ENCODE data around the gene APRT.

Gene APRT, protein sequence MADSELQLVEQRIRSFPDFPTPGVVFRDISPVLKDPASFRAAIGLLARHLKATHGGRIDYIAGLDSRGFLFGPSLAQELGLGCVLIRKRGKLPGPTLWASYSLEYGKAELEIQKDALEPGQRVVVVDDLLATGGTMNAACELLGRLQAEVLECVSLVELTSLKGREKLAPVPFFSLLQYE

DNA sequence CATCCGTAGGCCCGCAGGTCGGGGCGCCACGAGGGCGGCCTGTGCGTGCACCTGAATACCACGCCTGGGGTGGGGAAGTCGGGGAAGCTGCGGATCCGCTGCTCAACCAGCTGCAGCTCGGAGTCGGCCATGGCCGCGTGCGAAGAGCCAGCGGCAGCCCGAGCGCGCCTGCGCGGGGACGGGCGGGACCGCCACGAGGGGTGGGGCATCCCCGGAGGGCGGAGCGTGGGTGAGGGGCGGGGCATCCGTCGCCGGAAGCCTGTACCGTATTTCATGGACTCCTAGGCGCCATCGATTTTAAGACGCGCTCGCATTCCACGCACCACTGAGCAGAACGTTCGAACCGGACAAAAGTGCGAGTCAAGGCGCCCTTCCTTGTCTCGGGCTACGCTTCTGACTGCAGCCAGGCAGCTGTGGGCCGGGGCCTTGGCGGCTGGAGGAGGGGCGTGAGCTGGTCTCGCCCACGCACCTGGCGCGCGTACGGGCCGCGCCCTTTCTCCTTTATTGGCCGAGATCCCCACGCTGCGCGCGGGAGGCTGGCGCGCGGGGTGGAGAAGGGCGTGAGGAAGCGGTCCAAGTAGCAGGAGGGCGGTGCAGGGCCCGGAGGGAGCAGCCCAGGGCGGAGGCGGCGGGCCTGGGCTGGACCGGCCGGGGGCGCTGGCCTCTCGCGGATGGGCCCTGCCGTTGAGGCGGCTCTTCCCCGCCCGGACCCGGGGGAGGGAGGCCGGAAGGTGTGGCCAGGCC, at the start of gene APRT:
Gene APRT, minus strand, starts transcription at position 160 of the 744 bp plus-strand sequence. Its CDS starts 29 bp downstream, at position 131.
- DNase-seq = peak; percentile 84

DNA sequence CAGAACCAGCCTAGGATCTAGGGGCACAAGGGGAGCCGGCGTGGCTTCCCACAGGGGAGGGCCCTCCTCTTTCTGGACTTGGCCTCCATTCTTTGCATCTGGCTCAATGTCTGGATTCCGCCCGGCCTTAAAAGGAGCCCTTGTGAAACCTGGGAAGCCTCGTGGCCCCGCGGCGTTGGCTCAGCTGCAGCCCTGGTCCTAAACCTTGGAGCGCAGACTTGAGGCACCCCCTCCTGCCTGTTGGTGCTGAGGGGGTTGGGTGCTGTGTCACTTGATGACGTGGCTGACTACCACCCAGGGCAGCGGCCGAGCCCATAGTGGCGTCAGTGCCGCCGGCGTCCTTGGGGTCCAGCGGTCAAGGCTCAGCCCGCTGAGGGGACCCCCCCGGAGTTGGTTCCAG, 49.6 kb upstream of the APRT start:
- DNase-seq = no peak

DNA sequence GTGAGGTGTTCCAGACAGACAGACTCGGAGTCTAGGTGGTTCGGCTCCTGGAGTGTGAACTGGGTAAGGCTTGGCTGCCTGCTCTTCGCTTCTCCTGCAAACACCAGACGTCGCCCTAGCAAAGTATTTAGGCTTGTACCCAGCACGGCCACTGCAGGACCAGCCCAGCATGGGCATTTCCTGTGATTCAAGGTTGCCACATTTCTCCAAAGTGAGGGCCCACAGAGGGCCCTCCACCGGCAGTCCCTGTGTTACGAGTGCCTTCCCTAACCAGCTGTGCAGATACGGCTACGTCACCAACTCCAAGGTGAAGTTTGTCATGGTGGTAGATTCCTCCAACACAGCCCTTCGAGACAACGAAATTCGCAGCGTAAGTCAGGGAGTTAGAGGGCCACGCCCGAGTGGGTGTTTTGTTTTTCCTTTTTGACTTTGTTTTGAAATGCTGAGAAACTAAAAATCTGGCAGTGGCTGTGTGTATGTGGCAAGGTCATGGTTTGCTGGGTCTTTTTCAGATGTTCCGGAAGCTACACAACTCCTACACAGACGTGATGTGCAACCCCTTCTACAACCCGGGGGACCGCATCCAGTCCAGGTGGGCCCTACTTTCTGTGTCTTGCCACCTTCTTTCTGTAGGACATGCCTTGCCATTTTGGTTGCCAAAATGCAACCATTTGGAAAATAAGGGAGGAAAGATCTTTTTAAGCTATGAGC, 47.8 kb upstream of the APRT start:
- DNase-seq = no peak

DNA sequence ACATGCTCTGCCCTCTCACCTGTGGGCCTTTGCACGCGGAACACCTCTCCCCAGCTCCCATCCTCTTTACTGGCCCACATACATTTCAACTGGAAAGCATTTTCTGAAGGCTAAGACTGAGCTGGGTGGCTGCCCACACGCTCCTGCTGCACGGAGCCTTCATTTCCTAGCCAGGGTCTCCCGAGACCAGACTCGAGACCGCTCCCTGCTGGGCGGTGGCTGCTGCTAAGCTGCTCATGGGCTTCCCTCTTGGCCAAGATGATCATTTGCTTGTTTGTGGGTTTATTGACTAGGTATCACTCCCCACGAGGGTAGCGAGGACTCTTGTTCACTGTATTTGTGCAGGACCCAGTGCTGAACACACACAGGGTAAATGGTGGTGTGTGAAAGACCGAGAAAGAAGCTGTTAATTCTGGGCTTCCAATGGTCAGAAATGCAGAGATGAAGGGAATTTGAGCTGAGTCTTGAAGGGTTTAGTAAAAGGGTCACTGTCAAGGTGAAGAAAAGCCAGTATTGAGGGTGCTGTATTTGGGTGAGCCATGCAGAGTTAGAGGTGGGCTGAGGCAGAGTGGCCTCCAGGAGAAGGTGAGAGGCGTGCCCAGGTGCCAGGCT, 46.1 kb upstream of the APRT start:
- DNase-seq = peak; percentile 32

DNA sequence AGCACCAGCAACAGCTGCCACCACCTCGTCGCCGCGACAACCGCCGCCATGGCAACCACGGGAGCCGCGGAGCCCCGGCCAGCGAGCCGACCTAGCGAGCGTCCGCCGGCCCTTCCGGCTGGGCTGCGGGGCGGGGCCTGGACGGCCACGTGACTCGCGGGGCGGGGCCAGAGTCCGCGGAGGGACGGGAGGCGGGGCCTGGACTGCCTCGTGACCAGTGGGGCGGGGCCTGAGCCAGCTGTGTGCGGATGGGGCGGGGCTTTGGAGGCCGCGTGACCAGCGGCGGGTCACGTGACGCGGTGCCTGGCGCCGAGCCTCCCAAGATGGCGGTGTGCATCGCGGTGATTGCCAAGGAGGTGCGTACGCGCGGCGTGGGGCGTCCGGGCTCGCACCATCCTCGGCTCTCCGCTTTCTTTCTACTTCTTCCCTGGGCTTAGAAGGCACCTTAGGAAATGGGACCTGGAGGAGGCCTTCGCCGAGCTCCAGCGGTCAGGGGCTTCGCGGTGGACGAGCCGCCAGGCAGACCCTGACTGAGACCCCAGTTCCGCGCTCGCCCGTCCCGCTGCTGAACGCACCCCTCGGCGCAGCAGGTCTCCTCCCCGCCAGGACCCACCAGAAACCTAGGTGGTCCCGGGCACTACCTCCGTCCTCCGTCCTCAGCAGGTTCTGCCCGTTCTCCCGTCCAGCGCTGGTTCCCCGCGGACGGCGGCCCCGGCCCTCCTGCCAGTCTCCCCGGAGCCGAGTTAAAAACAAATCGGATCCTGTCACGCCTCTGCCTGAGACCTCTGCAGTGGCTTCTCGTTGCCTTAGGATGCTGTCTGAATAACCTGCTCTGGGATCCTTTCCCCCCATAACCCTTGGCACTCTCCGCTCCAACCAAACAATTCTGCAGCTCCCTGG, 45.4 kb upstream of the APRT start, which contains the start of the genes GALNS and TRAPPC2L:
Gene GALNS, minus strand, starts transcription at position 120 of the 900 bp plus-strand sequence. Its CDS starts 70 bp downstream, at position 50.
Gene TRAPPC2L, plus strand, starts transcription at position 300 of the 900 bp plus-strand sequence. Its CDS starts 24 bp downstream, at position 324.
- peak; percentile 96 for DNase-seq

DNA sequence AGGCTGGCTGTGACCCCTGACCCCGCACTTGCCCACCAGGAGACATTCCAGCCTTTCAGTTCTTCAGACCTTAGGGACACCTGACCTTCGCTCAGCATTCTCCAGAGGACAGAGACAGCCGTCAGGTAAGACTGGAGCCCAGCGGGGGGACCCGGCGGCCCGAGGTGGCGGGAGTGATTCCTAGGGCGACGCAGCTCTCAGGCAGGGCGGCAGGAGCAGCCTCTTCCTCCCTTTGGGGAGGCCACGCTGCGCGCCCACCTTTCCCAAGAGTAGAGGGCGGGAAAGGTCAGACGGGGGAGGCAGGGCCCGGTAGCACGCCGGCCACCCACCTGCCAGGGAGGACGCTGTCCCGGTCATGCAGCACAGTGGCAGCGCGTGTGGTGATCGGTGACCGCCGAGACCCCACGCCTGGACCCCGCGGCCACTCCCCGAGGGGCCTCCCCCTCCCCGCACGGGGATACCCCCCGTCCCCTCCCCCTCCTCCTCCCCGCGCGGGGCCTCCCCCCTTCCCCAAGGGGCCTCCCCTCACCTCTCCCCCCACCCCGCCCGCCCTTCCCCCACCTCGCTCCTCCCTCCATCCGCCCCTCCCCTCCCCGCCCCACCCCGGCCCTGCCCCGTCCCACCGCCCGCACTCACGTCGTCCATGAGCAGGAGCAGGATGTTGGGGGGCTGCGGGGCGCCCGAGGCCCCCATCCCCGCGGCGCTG, 44.5 kb upstream of the APRT start:
- DNase-seq = no peak

DNA sequence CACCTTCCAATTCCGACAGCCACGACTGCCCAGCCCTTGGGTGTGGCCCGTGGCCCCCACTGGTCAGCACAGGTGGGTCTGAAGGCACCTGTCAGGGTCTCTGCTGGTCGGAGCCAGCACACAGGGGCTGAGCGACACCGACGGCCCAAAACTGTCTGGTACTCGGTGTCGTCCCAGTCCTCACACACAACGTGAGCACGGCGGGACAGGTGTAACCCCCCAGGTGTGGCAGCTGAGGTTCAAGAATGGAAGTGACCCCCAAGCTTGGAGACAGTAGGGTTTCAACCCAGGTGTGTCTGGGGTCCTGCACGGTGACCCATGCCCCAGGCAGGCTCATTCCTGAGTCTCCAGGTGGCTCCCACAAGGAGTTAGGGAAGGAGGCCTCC, 44.0 kb upstream of the APRT start:
- DNase-seq = no peak

DNA sequence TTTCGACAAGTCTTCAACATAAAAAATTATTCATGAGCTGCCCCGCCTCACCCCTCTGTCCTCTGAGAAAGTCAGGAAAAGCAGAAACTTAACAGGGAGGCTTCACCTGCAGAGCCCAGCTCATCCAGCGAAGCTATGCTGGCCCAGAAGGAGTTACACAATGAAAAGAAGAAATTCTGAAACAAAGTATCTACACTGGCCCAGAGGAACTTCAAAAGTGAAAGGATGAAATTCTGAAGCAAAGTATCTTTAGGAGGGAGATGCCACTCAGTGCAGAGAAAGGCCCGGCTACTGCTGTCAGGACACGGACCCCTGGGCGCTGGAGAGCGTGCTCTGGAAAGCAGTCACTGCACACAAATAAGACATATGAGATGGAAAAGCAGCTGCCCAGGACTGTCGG, 43.4 kb upstream of the APRT start:
- DNase-seq = no peak

DNA sequence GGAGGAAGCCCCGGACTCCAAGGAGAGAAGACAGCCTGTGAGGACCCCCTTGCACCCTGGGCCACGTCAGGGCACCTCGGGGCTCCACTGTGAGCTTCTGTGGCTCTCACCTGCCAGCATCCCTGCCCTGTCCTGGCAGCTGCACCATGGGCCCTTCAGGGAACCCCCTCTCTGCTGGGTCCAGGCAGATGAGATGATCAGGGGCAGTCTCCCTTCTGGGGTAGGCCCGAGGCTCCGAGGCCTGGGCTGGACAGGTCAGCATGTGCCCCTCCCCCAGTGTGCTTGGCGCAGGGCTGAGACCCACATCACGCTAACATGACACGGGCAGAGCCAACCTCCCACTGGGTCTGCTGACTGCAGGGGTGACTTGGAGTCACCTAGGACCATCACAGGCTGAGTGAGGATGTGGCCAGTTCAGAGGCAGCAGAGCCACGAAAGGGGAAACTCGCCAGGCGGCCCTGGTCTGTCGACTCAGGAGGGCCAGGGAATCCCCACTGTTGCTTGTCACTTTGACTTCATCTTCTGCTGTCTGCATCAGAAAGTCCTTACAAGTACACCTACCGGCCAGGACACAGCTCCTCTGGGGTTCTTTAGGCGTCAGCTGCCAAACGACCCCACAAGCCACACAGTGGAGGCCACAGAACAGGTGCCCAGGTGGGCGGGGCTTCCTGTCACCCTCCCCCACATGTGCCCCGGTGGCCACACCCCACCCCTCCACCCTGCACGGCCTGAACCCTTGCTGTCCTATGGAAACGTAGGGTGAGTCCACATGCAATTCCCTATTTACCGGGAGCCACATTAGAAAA, 42.8 kb upstream of the APRT start:
- no peak for DNase-seq

DNA sequence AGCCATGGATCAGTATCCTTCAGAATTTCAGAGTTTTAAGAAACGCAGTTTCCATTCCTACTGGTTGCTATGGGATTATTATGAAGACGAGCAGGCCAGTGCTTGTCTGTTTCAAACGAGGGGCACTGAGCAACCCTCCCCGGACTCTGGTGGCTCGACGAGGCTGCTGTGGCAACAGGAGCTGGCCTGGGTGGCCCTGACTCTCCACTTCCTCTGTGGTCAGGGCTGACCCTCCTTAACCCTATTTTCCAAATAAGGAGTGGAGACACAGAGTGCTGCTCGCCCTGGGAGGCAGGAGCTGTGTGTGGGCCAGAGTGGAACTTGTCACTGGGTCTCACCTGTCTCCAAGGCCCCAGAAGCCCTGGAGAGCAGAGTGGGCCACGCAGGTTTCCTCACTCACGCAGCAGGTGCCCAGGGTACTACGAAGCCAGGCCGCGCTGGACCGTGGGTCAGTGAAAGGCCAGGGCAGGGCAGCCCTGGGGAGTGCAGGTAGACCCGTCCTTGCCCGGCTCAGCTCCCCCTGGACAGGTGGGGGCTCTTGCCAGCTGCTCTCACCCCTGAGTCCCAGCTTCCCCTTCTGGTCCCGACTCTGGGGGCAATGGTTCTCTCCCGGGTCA, 41.7 kb upstream of the APRT start:
- no peak for DNase-seq

DNA sequence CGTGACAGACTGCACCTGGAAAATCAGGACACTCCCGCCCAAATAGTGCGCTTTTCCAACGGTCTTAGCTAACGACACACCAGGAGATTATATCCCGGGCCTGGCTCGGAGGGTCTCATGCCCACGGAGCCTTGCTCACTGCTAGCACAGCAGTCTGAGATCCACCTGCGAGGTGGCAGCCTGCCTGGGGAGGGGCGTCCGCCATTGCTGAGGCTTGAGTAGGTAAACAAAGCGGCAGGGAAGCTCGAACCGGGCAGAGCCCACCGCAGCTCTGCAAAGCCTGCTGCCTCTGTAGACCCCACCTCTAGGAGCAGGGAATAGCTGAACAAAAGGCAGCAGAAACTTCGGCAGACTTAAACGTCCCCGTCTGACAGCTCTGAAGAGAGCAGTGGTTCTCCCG, 39.9 kb upstream of the APRT start:
- no peak for DNase-seq

DNA sequence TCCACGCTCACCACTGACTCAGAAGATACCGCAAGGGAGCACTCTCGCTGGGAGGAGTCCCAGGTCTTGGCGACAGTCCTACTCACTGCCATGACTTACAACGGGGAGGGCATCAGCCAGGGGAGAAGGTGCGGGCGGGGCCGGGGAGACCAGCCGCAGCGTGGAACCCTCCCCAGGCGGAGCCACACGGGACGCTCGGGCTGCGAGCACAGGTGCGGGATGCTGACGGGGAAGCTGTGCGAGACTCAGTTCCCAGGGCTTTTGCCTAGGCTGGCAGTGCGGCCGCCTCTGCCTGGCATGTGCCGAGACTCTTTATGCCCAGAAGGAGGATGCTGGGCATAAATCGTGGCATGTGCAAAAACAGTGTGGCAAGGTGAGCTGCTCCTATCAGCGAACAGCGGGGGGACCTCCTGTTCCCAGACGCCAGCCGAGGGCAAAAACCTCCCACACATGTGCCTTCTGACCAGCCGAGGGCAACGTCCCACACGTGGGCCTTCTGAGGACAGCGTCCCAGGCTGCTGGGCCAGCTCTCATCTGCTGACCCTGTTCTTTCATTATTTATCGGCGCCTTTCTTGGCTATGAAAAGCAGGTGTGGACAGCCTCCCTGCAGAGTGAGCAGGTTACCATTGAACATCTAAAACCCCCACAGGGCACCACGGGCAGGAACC, 38.9 kb upstream of the APRT start:
- DNase-seq = no peak

DNA sequence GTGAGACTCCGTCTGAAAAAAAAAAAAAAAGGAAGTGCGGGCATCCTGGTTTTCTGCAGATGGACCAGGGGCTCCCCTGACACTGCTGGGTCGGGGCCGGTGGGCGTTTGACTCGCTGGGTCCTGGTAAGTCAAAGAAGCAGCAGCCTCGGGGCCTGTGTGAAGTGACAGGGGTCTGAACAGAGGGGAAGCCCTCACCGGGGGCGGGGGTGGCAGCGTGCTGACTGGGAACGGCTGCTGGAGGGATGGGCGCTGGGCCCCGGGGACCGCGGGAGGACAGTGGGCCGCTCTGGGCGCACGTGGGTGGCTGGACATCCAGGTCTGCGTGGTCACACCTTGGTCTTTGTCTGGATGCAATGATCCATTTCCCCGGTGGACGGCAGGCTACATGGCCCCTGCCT, 36.8 kb upstream of the APRT start:
- DNase-seq = no peak

DNA sequence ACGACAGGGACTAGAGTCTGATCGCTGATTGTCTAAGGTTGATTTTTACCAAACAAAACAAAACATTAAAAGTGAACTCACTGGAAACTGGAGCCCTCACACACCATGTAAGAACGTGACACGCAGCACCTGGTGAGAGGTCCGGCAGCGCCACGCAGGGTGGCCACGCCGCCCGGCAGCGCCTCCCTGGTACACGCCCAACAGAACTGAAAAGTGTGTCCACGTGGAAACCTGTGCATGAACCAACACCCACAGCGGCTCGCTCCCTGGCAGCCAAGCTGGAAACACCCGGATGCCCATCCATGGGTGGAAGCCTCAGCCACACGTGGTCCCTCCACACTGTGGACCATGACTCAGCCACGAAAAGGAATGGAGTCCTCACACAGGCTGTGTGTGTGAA, 35.9 kb upstream of the APRT start:
- DNase-seq = no peak

DNA sequence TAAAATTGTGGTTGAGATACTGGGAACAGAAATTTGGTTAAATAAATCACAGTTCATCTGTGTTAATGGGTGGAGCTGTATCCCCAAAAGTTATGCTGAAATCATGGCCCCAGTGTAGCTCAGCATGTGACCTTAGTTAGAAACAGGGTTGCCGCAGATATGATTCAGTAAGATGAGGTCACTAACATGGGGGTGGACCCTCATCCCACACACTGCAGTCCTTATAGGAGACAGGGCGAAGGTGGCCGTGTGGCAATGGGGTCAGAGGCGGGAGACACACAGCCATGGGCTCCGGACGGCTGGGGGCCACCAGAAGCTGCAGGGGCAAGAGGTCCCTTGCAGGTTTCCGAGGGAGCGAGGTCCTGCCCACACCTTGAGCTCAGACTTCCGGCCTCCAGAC, 34.4 kb upstream of the APRT start:
- DNase-seq = no peak

DNA sequence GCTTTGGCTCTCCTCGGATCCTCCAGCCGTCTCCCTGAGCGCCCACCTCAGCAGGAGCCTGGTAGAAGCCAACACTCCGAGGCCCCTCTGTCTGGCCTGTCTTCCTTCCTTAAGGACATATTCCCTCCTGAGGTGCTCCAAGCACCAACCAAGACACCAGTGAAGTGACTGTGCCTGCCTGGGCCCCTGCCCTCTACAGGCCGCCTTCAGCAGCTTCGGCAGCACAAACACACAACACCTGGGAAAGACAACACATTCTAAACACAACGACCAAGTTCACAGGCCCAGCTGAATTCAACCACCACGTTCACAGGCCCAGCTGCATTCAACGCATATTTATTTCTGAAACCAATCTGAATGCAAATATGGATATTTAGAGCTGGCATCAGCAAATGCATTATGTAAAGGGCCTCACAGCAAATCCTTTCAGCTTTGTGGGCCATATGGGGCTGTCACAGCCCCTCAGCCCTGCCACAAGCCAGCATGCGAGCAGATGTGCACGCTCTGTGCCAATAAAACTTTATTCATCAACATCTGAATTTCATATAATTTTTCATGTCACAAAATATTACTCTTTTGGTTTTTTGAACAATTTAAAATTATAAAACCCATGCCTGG, 32.8 kb upstream of the APRT start:
- DNase-seq = no peak

DNA sequence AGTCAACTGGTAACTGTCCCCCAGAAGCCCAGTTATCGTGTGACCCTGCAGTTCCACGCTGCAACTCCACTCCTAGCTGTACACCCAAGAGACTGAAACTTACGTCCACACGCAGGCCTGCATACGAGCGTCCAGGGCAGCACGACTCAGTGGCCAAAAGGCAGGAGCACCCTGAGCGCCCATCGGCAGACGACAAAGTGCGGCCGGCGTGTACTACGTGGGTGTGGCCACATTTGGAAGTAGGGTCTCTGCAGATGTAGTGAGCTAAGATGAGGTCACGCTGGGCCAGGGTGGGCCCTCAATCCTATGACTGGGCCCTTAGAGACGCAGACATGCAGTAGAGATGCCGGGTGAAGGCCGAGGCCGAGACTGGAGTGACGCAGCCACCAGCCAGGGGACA, 31.5 kb upstream of the APRT start:
- DNase-seq = no peak

DNA sequence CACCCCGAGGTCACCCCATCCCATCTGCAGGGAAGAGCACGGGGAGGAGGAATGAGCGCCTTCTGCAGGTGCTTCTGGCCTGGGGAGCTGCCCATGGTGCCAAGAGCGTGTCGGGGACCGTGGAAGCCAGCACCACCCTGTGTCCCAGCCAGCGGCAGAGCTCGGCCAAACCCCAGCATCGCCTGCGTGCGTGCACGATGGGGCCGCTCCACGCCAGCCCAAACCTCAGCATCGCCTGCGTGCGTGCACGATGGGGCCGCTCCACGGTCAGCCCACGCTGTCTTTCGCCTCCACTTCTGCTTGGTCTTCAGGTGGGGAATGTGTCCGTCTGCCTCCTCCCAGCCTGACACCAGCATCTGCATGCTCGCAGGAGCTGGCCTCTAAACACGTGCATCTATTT, 31.1 kb upstream of the APRT start:
- DNase-seq = no peak

DNA sequence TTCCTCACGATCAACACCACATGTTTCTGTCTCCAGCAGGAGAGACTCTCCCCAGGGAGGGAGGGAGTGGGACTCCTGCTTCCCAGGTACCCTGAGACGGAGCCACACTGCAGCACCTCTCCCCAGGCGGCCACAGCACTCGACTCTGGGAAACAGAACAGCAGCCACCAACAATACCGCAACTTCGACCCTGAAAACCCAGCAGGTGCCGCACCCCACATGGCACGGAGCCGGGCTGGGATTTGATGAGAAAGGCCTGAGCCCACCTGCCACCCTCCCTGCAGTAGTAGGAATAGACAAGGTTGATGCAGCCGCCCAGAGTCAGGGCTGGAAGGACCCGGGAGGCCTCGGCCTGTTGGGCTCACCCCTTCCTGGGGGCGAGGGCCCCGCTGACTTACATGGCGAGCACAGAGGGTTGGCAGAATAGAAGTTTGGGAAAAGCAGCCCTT, 30.6 kb upstream of the APRT start:
- no peak for DNase-seq
